Liver (tissue), 9 donors: Measurements from ENCODE around the gene FAM170B. TPM values are rescaled to one million over a fixed set of nuclear protein-coding genes. Genes with fewer than 3 reads are reported as not detected.

ENCODE experiments used
- DNase-seq: peaks from one replicate; pipeline ENCODE4 v3.0.0-alpha.2; 2017; ENCODE audit warnings: low spot score
- H3K27ac ChIP-seq, 2 donors: one replicate each; pipeline ENCODE4 v1.7.0; 2013; ENCODE audit warnings: inconsistent platforms in 2 of 2, low read length in 2 of 2, control low read depth in 1 of 2, low read depth in 1 of 2, mild to moderate bottlenecking in 1 of 2
- H3K27me3 ChIP-seq, 4 donors: one replicate each; pipeline versions ENCODE4 v1.6.1 to v1.7.0; 2013; ENCODE audit warnings: low read length in 3 of 4, inconsistent platforms in 1 of 4, mild to moderate bottlenecking in 1 of 4, moderate library complexity in 1 of 4; ENCODE audit not compliant: control insufficient read depth in 4 of 4, insufficient read depth in 4 of 4
- H3K36me3 ChIP-seq, 4 donors: one replicate each; pipeline versions ENCODE4 v1.6.1 to v1.7.0; 2013; ENCODE audit warnings: low read length in 3 of 4, mild to moderate bottlenecking in 3 of 4, low read depth in 1 of 4, moderate library complexity in 1 of 4; ENCODE audit not compliant: control insufficient read depth in 4 of 4, insufficient read depth in 3 of 4
- H3K4me1 ChIP-seq, 4 donors: one replicate each; pipeline versions ENCODE4 v1.6.1 to v1.7.0; 2013; ENCODE audit warnings: low read length in 3 of 4, mild to moderate bottlenecking in 3 of 4, moderate library complexity in 1 of 4; ENCODE audit not compliant: control insufficient read depth in 4 of 4, insufficient read depth in 4 of 4
- H3K4me3 ChIP-seq, 3 donors: one replicate each; pipeline versions ENCODE4 v1.6.1 to v1.7.0; 2013; ENCODE audit warnings: low read length in 3 of 3, control low read depth in 1 of 3, low read depth in 1 of 3, mild to moderate bottlenecking in 1 of 3
- H3K9ac ChIP-seq, 2 donors: one replicate each; pipeline ENCODE4 v1.7.0; 2013; ENCODE audit warnings: low read length in 2 of 2, mild to moderate bottlenecking in 2 of 2, moderate library complexity in 2 of 2, control low read depth in 1 of 2, low read depth in 1 of 2
- H3K9me3 ChIP-seq, 4 donors: one replicate each; pipeline versions ENCODE4 v1.6.1 to v1.7.0; 2013; ENCODE audit warnings: low read length in 3 of 4; ENCODE audit not compliant: control insufficient read depth in 4 of 4
- ATF3 ChIP-seq: IDR thresholded peaks from 2 replicates; pipeline ENCODE4 v1.6.1; 2016; ENCODE audit warnings: antibody characterized with exemption
- CTCF ChIP-seq: fragments of 150-350 bp; IDR thresholded peaks from 2 replicates; pipeline ENCODE4 v1.5.1; 2017; ENCODE audit warnings: improper control_type of control experiment, low read depth, low read length; ENCODE audit not compliant: missing input control
- EGR1 ChIP-seq, 2 donors: IDR thresholded peaks; 2 replicates each; pipeline ENCODE4 v1.6.1; 2016 to 2018; ENCODE audit warnings: antibody characterized with exemption in 2 of 2, low read depth in 2 of 2
- FOXA1 ChIP-seq: IDR thresholded peaks from 2 replicates; pipeline ENCODE4 v1.6.1; 2016; ENCODE audit warnings: antibody characterized with exemption
- FOXA2 ChIP-seq: IDR thresholded peaks from 2 replicates; pipeline ENCODE4 v1.6.1; 2016; ENCODE audit warnings: antibody characterized with exemption
- GABPA ChIP-seq, 2 donors: IDR thresholded peaks in 1 of 2; conservative IDR thresholded peaks in 1 of 2; 2 replicates each; pipeline ENCODE4 v1.6.1; 2016; ENCODE audit warnings: antibody characterized with exemption in 2 of 2, mild to moderate bottlenecking in 1 of 2, moderate library complexity in 1 of 2
- HNF4A ChIP-seq, 2 donors: conservative IDR thresholded peaks; 2 replicates each; pipeline ENCODE4 v1.6.1; 2016; ENCODE audit warnings: antibody characterized with exemption in 2 of 2, mild to moderate bottlenecking in 2 of 2
- HNF4G ChIP-seq: IDR thresholded peaks from 2 replicates; pipeline ENCODE4 v1.6.1; 2016; ENCODE audit warnings: antibody characterized with exemption
- JUND ChIP-seq, 2 donors: IDR thresholded peaks; 2 replicates each; pipeline ENCODE4 v1.6.1; 2016; ENCODE audit warnings: antibody characterized with exemption in 2 of 2
- MAX ChIP-seq: IDR thresholded peaks from 2 replicates; pipeline ENCODE4 v1.6.1; 2016; ENCODE audit warnings: antibody characterized with exemption
- NR2F2 ChIP-seq: IDR thresholded peaks from 2 replicates; pipeline ENCODE4 v1.6.1; 2016; ENCODE audit warnings: antibody characterized with exemption
- RAD21 ChIP-seq, 2 donors: IDR thresholded peaks; 2 replicates each; pipeline ENCODE4 v1.6.1; 2016; ENCODE audit warnings: antibody characterized with exemption in 2 of 2, mild to moderate bottlenecking in 2 of 2
- REST ChIP-seq: IDR thresholded peaks from 2 replicates; pipeline ENCODE4 v1.6.1; 2016; ENCODE audit warnings: antibody characterized with exemption, mild to moderate bottlenecking
- RXRA ChIP-seq, 2 donors: IDR thresholded peaks; 2 replicates each; pipeline ENCODE4 v1.6.1; 2017 to 2018; ENCODE audit warnings: antibody characterized with exemption in 2 of 2, mild to moderate bottlenecking in 1 of 2
- SP1 ChIP-seq: IDR thresholded peaks from 2 replicates; pipeline ENCODE4 v1.6.1; 2018; ENCODE audit warnings: antibody characterized with exemption, mild to moderate bottlenecking
- TAF1 ChIP-seq: conservative IDR thresholded peaks from 2 replicates; pipeline ENCODE4 v1.6.1; 2016; ENCODE audit warnings: antibody characterized with exemption, mild to moderate bottlenecking
- YY1 ChIP-seq: IDR thresholded peaks from 2 replicates; pipeline ENCODE4 v1.6.1; 2016; ENCODE audit warnings: antibody characterized with exemption, mild to moderate bottlenecking
- ZBTB33 ChIP-seq: IDR thresholded peaks from 2 replicates; pipeline ENCODE4 v1.6.1; 2016; ENCODE audit warnings: antibody characterized with exemption
- WGBS: extraction: QIAGEN DNeasy Blood & Tissue Kit; methylation state at CpG from one replicate; pipeline ENCODE4 v1.1.7; 2013; 5-methylcytosine and 5-hydroxymethylcytosine counted together
- polyA plus RNA-seq, 2 donors: library from polyadenylated mRNA; stranded (reverse) in 1 of 2; unstranded in 1 of 2; fragments of 200-250 nt in 1 of 2; fragments of >200 nt in 1 of 2; fragmentation: Nextera tagmentation in 1 of 2; extraction: Ambion mirVana in 1 of 2; gene quantifications; one replicate each; pipeline versions ENCODE4 v1.2.1 to v1.2.3, GENCODE V29; 2013 to 2015
- total RNA-seq, 2 donors: library from RNA; depleted of rRNA; stranded (reverse); fragments of >200 nt; gene quantifications; one replicate each; pipeline ENCODE4 v1.2.3, GENCODE V29; 2014
- donor health status: healthy.
- donor health status: healthy.
- donor health status: healthy.
- donor health status: healthy.
- donor health status: healthy.

Gene FAM170B
- total and polyA plus RNA-seq, 4 donors, result not detected

- Histone ChIP-seq H3K9me3 (no peaks in the 10 kb centered on the region), H3K36me3 (no peaks in the 10 kb centered on the region), H3K4me1 (no peaks in the 10 kb centered on the region), H3K9ac (no peak overlapping the region), H3K4me3 (no peak overlapping the region), H3K27ac (no peak overlapping the region), H3K27me3 (no peaks in the 10 kb centered on the region)
- WGBS, result 78% methylated on average over 15 of the region's 15 CpGs
- no peak for TF ChIP-seq ZBTB33
- no peak for TF ChIP-seq RAD21 (IDR thresholded peaks at IDR 0.05)
- no peak for TF ChIP-seq YY1
- no peak for TF ChIP-seq GABPA (IDR thresholded peaks at IDR 0.05 in 1 of 2, conservative IDR thresholded peaks at IDR 0.05 in 1 of 2)
- TF ChIP-seq EGR1 (IDR thresholded peaks at IDR 0.05; ENCODE audit: low read depth in 2 of 2), result no peak
- TF ChIP-seq FOXA1, result no peak
- TF ChIP-seq MAX, result no peak
- no peak for TF ChIP-seq TAF1
- TF ChIP-seq CTCF, result no peak
- TF ChIP-seq REST, result no peak
- TF ChIP-seq FOXA2, result no peak
- TF ChIP-seq NR2F2, result no peak
- no peak for TF ChIP-seq JUND (IDR thresholded peaks at IDR 0.05)
- no peak for TF ChIP-seq RXRA (IDR thresholded peaks at IDR 0.05)
- no peak for TF ChIP-seq SP1
- no peak for TF ChIP-seq HNF4A (conservative IDR thresholded peaks at IDR 0.05)
- TF ChIP-seq HNF4G, result no peak
- TF ChIP-seq ATF3, result no peak
- DNase-seq, result no peak
Measured at GRCh38 chr10:49174261-49174925, 40.6 kb upstream of the FAM170B start.
